Smooth muscle cell (in vitro differentiated cells): ENCODE results near the gene PCDHB16. TPM values are rescaled to one million over a fixed set of nuclear protein-coding genes. Genes with fewer than 3 reads are reported as not detected.
"Not testable (repeated sequence)": the region's sequence is repeated elsewhere in the genome, so short reads cannot be mapped to it uniquely, and the experiment has no call there.

Experiments
- DNase-seq: peaks from one replicate; lab custom pipeline; 2025; ENCODE audit not compliant: unreplicated experiment; lab: John Stamatoyannopoulos, UW
- H2AFZ ChIP-seq: fragments of 200-600 bp; sonication (generic); 2 replicates; pipeline ENCODE4 v1.6.0; 2016; ENCODE audit warnings: antibody characterized with exemption, low read depth, mild to moderate bottlenecking
- H3F3A ChIP-seq: fragments of 200-600 bp; sonication (generic); 2 replicates; pipeline ENCODE4 v1.6.0; 2017; ENCODE audit warnings: antibody characterized with exemption, low read depth
- H3K27ac ChIP-seq: fragments of 200-600 bp; sonication (generic); 2 replicates; pipeline ENCODE4 v1.5.1; 2016; ENCODE audit warnings: low read depth, mild to moderate bottlenecking
- H3K27me3 ChIP-seq: fragments of 200-600 bp; sonication (generic); 2 replicates; pipeline ENCODE4 v1.6.1; 2016; ENCODE audit warnings: low read depth, mild to moderate bottlenecking
- H3K36me3 ChIP-seq: fragments of 200-600 bp; sonication (generic); 2 replicates; pipeline ENCODE4 v1.5.1; 2016; ENCODE audit warnings: low read depth
- H3K4me1 ChIP-seq: fragments of 200-600 bp; sonication (generic); 2 replicates; pipeline ENCODE4 v1.5.1; 2016; ENCODE audit warnings: low read depth
- H3K4me2 ChIP-seq: fragments of 200-600 bp; sonication (generic); 2 replicates; pipeline ENCODE4 v1.6.0; 2016; ENCODE audit warnings: mild to moderate bottlenecking
- H3K4me3 ChIP-seq: fragments of 200-600 bp; sonication (generic); 2 replicates; pipeline ENCODE4 v1.5.1; 2016; ENCODE audit warnings: mild to moderate bottlenecking
- H3K79me2 ChIP-seq: fragments of 200-600 bp; sonication (generic); 2 replicates; pipeline ENCODE4 v1.6.0; 2016; ENCODE audit warnings: low read depth, mild to moderate bottlenecking
- H3K9ac ChIP-seq: fragments of 200-600 bp; sonication (generic); 2 replicates; pipeline ENCODE4 v1.6.0; 2016; ENCODE audit warnings: low read depth
- H3K9me3 ChIP-seq: fragments of 200-600 bp; sonication (generic); replicated peaks from 2 replicates; pipeline ENCODE4 v1.5.1; 2016; ENCODE audit warnings: low read depth
- H4K20me1 ChIP-seq: fragments of 200-600 bp; sonication (generic); 2 replicates; pipeline ENCODE4 v1.6.0; 2016; ENCODE audit warnings: low read depth
- WGBS: methylation state at CpG from one replicate; pipeline ENCODE4 v1.1.7; 2016; ENCODE audit warnings: low lambda C conversion rate; 5-methylcytosine and 5-hydroxymethylcytosine counted together
- polyA plus RNA-seq: library from polyadenylated mRNA; unstranded; fragments of >200 nt; fragmentation: Nextera tagmentation; extraction: Ambion mirVana; gene quantifications from 2 replicates; pipeline ENCODE4 v1.2.1, GENCODE V29; 2016
- total RNA-seq: library from RNA; depleted of rRNA; stranded (reverse); fragments of >200 nt; gene quantifications from 2 replicates; pipeline ENCODE4 v1.2.3, GENCODE V29; 2014
- TF ChIP-seq, protein P1 (sequence below): fragments of 200-600 bp; sonication (generic); IDR thresholded peaks from 2 replicates; pipeline ENCODE4 v1.5.1; 2017; ENCODE audit warnings: borderline replicate concordance, mild to moderate bottlenecking, antibody characterized with exemption; ENCODE audit not compliant: insufficient read depth, poor library complexity, severe bottlenecking

Gene PCDHB16
- total and polyA plus RNA-seq, 2 experiments from 2014 or later = 6.5 to 7.0 TPM

DNA sequence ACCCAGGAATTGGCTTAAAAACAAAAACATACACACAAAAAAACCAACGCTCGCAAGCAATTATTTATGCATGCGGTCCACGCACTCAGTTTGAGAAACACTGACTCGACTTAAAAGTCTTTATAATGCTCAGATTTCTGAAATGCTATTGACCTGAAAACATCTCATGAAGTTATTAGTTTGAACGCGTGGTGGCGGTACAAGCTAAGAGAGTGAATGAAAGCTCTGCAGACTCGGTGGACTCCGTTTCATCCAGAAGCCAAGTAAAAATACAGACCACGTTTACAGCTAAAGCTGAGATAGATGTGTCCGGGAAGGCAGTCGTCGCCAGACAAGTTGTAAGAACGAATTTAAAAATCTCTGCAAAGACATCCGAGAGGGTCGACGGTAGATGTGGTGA lies 32.4 kb upstream of the PCDHB16 start, which contains the start of gene PCDHB6:
Gene PCDHB6, plus strand, starts transcription at position 246 of the 400 bp plus-strand sequence. CDS start 201 bp downstream, outside the sequence.
- Histone ChIP-seq H4K20me1 (no peaks in the 10 kb centered on the region), H3K9ac (no peak within 1 kb of the TSS), H3K4me2 (no peak within 1 kb of the TSS), H3K79me2 (no peaks in the 10 kb centered on the region), H3K36me3 (no peaks in the 10 kb centered on the region), H3K9me3 (peaks cover 14% of the 10 kb centered on the region), H2AFZ (no peak within 1 kb of the TSS), H3K27ac (no peak within 1 kb of the TSS), H3K27me3 (no peaks in the 10 kb centered on the region), H3F3A (no peaks in the 10 kb centered on the region), H3K4me1 (no peaks in the 10 kb centered on the region), H3K4me3 (no peak within 1 kb of the TSS)
- WGBS = 74% methylated on average over 18 of the region's 18 CpGs
- TF ChIP-seq, protein P1, sequence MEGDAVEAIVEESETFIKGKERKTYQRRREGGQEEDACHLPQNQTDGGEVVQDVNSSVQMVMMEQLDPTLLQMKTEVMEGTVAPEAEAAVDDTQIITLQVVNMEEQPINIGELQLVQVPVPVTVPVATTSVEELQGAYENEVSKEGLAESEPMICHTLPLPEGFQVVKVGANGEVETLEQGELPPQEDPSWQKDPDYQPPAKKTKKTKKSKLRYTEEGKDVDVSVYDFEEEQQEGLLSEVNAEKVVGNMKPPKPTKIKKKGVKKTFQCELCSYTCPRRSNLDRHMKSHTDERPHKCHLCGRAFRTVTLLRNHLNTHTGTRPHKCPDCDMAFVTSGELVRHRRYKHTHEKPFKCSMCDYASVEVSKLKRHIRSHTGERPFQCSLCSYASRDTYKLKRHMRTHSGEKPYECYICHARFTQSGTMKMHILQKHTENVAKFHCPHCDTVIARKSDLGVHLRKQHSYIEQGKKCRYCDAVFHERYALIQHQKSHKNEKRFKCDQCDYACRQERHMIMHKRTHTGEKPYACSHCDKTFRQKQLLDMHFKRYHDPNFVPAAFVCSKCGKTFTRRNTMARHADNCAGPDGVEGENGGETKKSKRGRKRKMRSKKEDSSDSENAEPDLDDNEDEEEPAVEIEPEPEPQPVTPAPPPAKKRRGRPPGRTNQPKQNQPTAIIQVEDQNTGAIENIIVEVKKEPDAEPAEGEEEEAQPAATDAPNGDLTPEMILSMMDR = no peak
- DNase-seq = no peak

DNA sequence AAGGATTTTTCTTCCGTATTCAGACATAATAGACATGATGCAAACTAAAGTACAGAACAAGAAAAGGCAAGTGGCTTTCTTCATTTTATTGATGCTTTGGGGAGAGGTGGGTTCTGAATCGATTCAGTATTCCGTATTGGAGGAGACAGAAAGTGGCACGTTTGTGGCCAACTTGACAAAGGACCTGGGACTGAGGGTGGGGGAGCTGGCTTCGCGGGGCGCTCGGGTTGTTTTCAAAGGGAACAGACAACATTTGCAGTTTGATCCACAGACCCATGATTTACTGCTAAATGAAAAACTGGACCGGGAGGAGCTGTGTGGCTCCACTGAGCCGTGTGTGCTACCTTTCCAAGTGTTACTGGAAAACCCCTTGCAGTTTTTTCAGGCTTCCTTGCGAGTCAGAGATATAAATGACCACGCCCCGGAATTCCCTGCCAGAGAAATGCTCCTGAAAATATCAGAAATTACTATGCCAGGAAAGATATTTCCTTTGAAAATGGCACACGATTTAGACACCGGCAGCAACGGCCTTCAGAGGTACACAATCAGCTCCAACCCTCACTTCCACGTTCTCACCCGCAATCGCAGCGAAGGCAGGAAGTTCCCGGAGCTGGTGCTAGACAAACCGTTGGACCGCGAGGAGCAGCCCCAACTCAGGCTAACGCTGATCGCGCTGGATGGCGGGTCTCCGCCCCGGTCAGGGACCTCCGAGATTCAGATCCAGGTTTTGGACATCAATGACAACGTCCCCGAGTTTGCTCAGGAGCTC lies 31.8 kb upstream of the PCDHB16 start:
- Histone ChIP-seq H3K9me3 (peaks cover 14% of the 10 kb centered on the region), H2AFZ (no peak overlapping the region), H3K4me2 (no peak overlapping the region), H3K27ac (no peak overlapping the region), H3K4me3 (no peak overlapping the region), H3K9ac (no peak overlapping the region), H3F3A (no peaks in the 10 kb centered on the region), H3K79me2 (no peaks in the 10 kb centered on the region), H4K20me1 (no peaks in the 10 kb centered on the region), H3K36me3 (no peaks in the 10 kb centered on the region), H3K27me3 (no peaks in the 10 kb centered on the region), H3K4me1 (no peaks in the 10 kb centered on the region)
- TF ChIP-seq, protein P1 = no peak
- WGBS = 97% methylated on average over 33 of the region's 33 CpGs
- no peak for DNase-seq

DNA sequence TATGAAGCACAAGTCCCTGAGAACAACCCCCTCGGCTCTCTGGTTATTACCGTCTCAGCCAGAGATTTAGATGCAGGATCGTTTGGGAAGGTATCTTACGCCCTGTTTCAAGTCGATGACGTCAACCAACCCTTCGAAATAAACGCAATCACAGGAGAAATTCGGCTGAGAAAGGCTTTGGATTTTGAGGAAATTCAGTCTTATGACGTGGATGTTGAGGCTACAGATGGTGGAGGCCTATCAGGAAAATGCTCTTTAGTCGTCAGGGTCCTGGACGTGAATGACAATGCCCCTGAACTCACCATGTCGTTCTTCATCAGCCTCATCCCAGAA lies 31.2 kb upstream of the PCDHB16 start:
- H4K20me1 ChIP-seq = no peaks in the 10 kb centered on the region

DNA sequence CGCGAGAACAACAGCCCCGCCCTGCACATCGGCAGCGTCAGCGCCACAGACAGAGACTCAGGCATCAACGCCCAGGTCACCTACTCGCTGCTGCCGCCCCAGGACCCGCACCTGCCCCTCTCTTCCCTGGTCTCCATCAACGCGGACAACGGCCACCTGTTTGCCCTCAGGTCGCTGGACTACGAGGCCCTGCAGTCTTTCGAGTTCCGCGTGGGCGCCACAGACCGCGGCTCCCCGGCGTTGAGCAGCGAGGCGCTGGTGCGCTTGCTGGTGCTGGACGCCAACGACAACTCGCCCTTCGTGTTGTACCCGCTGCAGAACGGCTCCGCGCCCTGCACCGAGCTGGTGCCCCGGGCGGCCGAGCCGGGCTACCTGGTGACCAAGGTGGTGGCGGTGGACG lies 30.6 kb upstream of the PCDHB16 start:
- not testable (repeated sequence) for H3K4me3 ChIP-seq, H3K79me2 ChIP-seq, H3K27me3 ChIP-seq, H2AFZ ChIP-seq, H3F3A ChIP-seq, H3K36me3 ChIP-seq, DNase-seq, H3K4me1 ChIP-seq, H3K27ac ChIP-seq, H3K4me2 ChIP-seq, H3K9ac ChIP-seq, H4K20me1 ChIP-seq
- 97% methylated on average over 27 of the region's 41 CpGs for WGBS
- H3K9me3 ChIP-seq = peaks cover 14% of the 10 kb centered on the region

More for the DNA sequence above, 31.2 kb upstream of the PCDHB16 start:
- 93% methylated on average over 13 of the region's 13 CpGs for WGBS
- Histone ChIP-seq H3K79me2 (no peaks in the 10 kb centered on the region), H3K4me1 (no peaks in the 10 kb centered on the region), H3K9ac (no peak overlapping the region), H3K4me3 (no peak overlapping the region), H3K9me3 (peaks cover 14% of the 10 kb centered on the region), H3K36me3 (no peaks in the 10 kb centered on the region), H3F3A (no peaks in the 10 kb centered on the region), H3K27ac (no peak overlapping the region), H3K4me2 (no peak overlapping the region), H2AFZ (no peak overlapping the region), H3K27me3 (no peaks in the 10 kb centered on the region)
- TF ChIP-seq, protein P1 = no peak
- DNase-seq = no peak

DNA sequence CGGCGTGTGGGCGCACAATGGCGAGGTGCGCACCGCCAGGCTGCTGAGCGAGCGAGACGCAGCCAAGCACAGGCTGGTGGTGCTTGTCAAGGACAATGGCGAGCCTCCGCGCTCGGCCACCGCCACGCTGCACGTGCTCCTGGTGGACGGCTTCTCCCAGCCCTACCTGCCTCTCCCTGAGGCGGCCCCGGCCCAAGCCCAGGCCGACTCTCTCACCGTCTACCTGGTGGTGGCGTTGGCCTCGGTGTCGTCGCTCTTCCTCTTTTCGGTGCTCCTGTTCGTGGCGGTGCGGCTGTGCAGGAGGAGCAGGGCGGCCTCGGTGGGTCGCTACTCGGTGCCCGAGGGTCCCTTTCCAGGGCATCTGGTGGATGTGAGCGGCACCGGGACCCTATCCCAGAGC lies 30.1 kb upstream of the PCDHB16 start:
- DNase-seq, H3K4me1 ChIP-seq, H3K4me3 ChIP-seq, H3K9ac ChIP-seq, H3K27ac ChIP-seq, H2AFZ ChIP-seq, H4K20me1 ChIP-seq, H3F3A ChIP-seq, H3K4me2 ChIP-seq, H3K27me3 ChIP-seq, H3K36me3 ChIP-seq, H3K79me2 ChIP-seq: not testable (repeated sequence)
- 97% methylated on average over 30 of the region's 36 CpGs for WGBS
- H3K9me3 ChIP-seq = peaks cover 14% of the 10 kb centered on the region
